ENCODE results near the gene MYL2. TPM values are rescaled to one million over a fixed set of nuclear protein-coding genes. Genes with fewer than 3 reads are reported as not detected.

MYL2 gene
- total RNA-seq, 6 donors from 2014 or later, result not detected

- no peaks in the 10 kb centered on the region for H3K27me3 ChIP-seq
- H3K27ac ChIP-seq, result no peak overlapping the region
- no peak for ATAC-seq (ENCODE audit: low FRiP score in 2 of 2)
- TF ChIP-seq CTCF (IDR thresholded peaks at IDR 0.05), result no peak
- TF ChIP-seq POLR2A (IDR thresholded peaks at IDR 0.05), result no peak
- TF ChIP-seq EP300 (IDR thresholded peaks at IDR 0.05), result no peak
- no peaks in the 10 kb centered on the region for H3K36me3 ChIP-seq
- no peaks in the 10 kb centered on the region for H3K9me3 ChIP-seq
- WGBS, 2 donors, result 69 to 80% methylated on average over 5 to 7 of the region's 7 CpGs
- DNase-seq, result no peak
- H3K4me1 ChIP-seq, result no peaks in the 10 kb centered on the region
- H3K4me3 ChIP-seq, result no peak overlapping the region
Observed at GRCh38 chr12:110928700-110929099, 8.3 kb upstream of the MYL2 start.

GRCh38 chr12:110927546-110927945 is 7.2 kb upstream of the MYL2 start:
- DNase-seq (no peak), ATAC-seq (ENCODE audit: low FRiP score in 2 of 2) (no peak)
- no peak for TF ChIP-seq CTCF (IDR thresholded peaks at IDR 0.05)
- no peak for TF ChIP-seq EP300 (IDR thresholded peaks at IDR 0.05)
- TF ChIP-seq POLR2AphosphoS5 (IDR thresholded peaks at IDR 0.05), result no peak
- no peak for TF ChIP-seq POLR2A (IDR thresholded peaks at IDR 0.05)
- 64 to 75% methylated on average over 6 of the region's 6 CpGs for WGBS, 2 donors
- H3K36me3 ChIP-seq, result no peaks in the 10 kb centered on the region
- H3K27ac ChIP-seq, result no peak overlapping the region
- no peaks in the 10 kb centered on the region for H3K9me3 ChIP-seq
- H3K4me1 ChIP-seq, result no peaks in the 10 kb centered on the region
- no peaks in the 10 kb centered on the region for H3K27me3 ChIP-seq
- H3K4me3 ChIP-seq, result no peak overlapping the region

GRCh38 chr12:110923692-110924334 is 3.4 kb upstream of the MYL2 start:
- Histone ChIP-seq H3K4me1 (no peaks in the 10 kb centered on the region), H3K27me3 (no peaks in the 10 kb centered on the region), H3K4me3 (no peak overlapping the region), H3K27ac (no peak overlapping the region), H3K9me3 (no peaks in the 10 kb centered on the region), H3K36me3 (no peaks in the 10 kb centered on the region)
- 89 to 100% methylated on average over 2 to 9 of the region's 9 CpGs for WGBS, 2 donors
- peak in 1 of 2 donors; percentile 60 for DNase-seq
- ATAC-seq (ENCODE audit: low FRiP score in 2 of 2), result no peak
- TF ChIP-seq CTCF (IDR thresholded peaks at IDR 0.05) (no peak), POLR2A (IDR thresholded peaks at IDR 0.05) (no peak), POLR2AphosphoS5 (IDR thresholded peaks at IDR 0.05) (no peak), EP300 (IDR thresholded peaks at IDR 0.05) (no peak)

GRCh38 chr12:110923192-110923591 is 2.8 kb upstream of the MYL2 start:
- Histone ChIP-seq H3K27me3 (no peaks in the 10 kb centered on the region), H3K4me1 (no peaks in the 10 kb centered on the region), H3K9me3 (no peaks in the 10 kb centered on the region), H3K27ac (no peak overlapping the region), H3K4me3 (no peak overlapping the region), H3K36me3 (no peaks in the 10 kb centered on the region)
- DNase-seq, result no peak
- ATAC-seq (ENCODE audit: low FRiP score in 2 of 2), result no peak
- WGBS, 2 donors, result 87 to 89% methylated on average over 4 of the region's 4 CpGs
- no peak for TF ChIP-seq POLR2A (IDR thresholded peaks at IDR 0.05)
- TF ChIP-seq POLR2AphosphoS5 (IDR thresholded peaks at IDR 0.05), result no peak
- TF ChIP-seq EP300 (IDR thresholded peaks at IDR 0.05), result no peak
- TF ChIP-seq CTCF (IDR thresholded peaks at IDR 0.05), result no peak

GRCh38 chr12:110922652-110923051 is 2.3 kb upstream of the MYL2 start:
- no peak overlapping the region for H3K27ac ChIP-seq
- no peaks in the 10 kb centered on the region for H3K4me1 ChIP-seq
- WGBS, 2 donors, result 56 to 70% methylated on average over 7 of the region's 7 CpGs
- DNase-seq (no peak), ATAC-seq (ENCODE audit: low FRiP score in 2 of 2) (no peak)
- H3K27me3 ChIP-seq, result no peaks in the 10 kb centered on the region
- TF ChIP-seq POLR2AphosphoS5 (IDR thresholded peaks at IDR 0.05) (no peak), EP300 (IDR thresholded peaks at IDR 0.05) (no peak), CTCF (IDR thresholded peaks at IDR 0.05) (no peak), POLR2A (IDR thresholded peaks at IDR 0.05) (no peak)
- H3K36me3 ChIP-seq, result no peaks in the 10 kb centered on the region
- H3K9me3 ChIP-seq, result no peaks in the 10 kb centered on the region
- H3K4me3 ChIP-seq, result no peak overlapping the region

Data from upper lobe of left lung (tissue), 6 donors.